Gastroesophageal sphincter (tissue), 3 donors: ENCODE results near the gene VIPR2.

Source experiments
- EP300 ChIP-seq: sonication (generic); formaldehyde crosslinking; IDR thresholded peaks from one replicate; pipeline ENCODE4 v1.6.1; 2017; ENCODE audit warnings: antibody characterized with exemption, mild to moderate bottlenecking
- POLR2A ChIP-seq, 2 donors: fragments of 450-650 bp; IDR thresholded peaks; one replicate each; pipeline ENCODE4 v1.6.1; 2017; ENCODE audit warnings: antibody characterized with exemption in 2 of 2, mild to moderate bottlenecking in 2 of 2, moderate library complexity in 1 of 2
- POLR2AphosphoS5 ChIP-seq: sonication (generic); formaldehyde crosslinking; IDR thresholded peaks from one replicate; pipeline ENCODE4 v1.6.1; 2017; ENCODE audit warnings: antibody characterized with exemption
- TF ChIP-seq, protein P1 (sequence below), 4 experiments: fragments of 200-600 bp in 2 of 4; fragments of 450-650 bp in 2 of 4; sonication (generic) in 1 of 4; IDR thresholded peaks; one replicate each; pipeline ENCODE4 v1.5.1; 2017 to 2019; ENCODE audit warnings: antibody characterized with exemption in 4 of 4, mild to moderate bottlenecking in 2 of 4, moderate library complexity in 2 of 4

DNA sequence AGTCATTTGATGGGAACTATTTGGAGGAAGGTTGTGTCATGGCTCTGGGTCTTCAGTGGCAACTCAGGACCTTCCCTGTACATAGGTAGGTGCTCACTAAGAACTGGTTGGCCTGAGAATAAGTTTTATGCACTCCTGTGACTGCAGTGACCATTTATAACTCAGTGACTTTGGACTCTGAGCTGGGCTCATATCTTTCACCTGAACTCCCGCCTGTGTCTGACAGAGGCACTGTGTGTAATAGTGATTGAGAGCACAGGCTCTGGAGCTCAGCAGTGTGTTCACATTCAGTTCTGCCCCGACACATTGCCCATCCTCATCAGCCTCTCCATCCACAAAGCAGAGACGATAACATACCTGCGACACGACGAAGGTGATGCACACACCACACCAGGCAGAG, 34.6 kb upstream of the VIPR2 start:
- no peak for TF ChIP-seq EP300
- no peak for TF ChIP-seq POLR2AphosphoS5
- TF ChIP-seq POLR2A (IDR thresholded peaks at IDR 0.05): no peak
- TF ChIP-seq, protein P1, sequence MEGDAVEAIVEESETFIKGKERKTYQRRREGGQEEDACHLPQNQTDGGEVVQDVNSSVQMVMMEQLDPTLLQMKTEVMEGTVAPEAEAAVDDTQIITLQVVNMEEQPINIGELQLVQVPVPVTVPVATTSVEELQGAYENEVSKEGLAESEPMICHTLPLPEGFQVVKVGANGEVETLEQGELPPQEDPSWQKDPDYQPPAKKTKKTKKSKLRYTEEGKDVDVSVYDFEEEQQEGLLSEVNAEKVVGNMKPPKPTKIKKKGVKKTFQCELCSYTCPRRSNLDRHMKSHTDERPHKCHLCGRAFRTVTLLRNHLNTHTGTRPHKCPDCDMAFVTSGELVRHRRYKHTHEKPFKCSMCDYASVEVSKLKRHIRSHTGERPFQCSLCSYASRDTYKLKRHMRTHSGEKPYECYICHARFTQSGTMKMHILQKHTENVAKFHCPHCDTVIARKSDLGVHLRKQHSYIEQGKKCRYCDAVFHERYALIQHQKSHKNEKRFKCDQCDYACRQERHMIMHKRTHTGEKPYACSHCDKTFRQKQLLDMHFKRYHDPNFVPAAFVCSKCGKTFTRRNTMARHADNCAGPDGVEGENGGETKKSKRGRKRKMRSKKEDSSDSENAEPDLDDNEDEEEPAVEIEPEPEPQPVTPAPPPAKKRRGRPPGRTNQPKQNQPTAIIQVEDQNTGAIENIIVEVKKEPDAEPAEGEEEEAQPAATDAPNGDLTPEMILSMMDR (IDR thresholded peaks at IDR 0.05): no peak
